Measurements from ENCODE around the gene NOTUM.
"Not testable (repeated sequence)": the region's sequence is repeated elsewhere in the genome, so short reads cannot be mapped to it uniquely, and the experiment has no call there.

NOTUM gene

GRCh38 chr17:81956607-81957589, 4.1 kb downstream of the NOTUM start:
- DNase-seq: no peak

- DNase-seq: no peak
These were observed 5.0 kb downstream of the NOTUM start for GRCh38 chr17:81955756-81956544.

GRCh38 chr17:81955058-81955681, 5.8 kb downstream of the NOTUM start:
- DNase-seq: no peak

GRCh38 chr17:81954131-81955057, 6.6 kb downstream of the NOTUM start:
- no peak for DNase-seq

GRCh38 chr17:81953443-81953842, 7.5 kb downstream of the NOTUM start:
- DNase-seq: not testable (repeated sequence)

GRCh38 chr17:81952792-81953228, 8.2 kb downstream of the NOTUM start:
- no peak for DNase-seq

GRCh38 chr17:81951785-81952684, 9.0 kb downstream of the NOTUM start:
- DNase-seq: no peak

GRCh38 chr17:81950501-81950900, 10.5 kb downstream of the NOTUM start:
- no peak for DNase-seq

GRCh38 chr17:81948635-81949378, 12.2 kb downstream of the NOTUM start:
- DNase-seq: no peak

- no peak for DNase-seq
These were observed 13.8 kb downstream of the NOTUM start, which contains the start of gene MYADML2 for GRCh38 chr17:81947189-81947588. Gene MYADML2, minus strand, starts transcription at chr17:81947233. Its CDS starts 5,492 bp downstream, at chr17:81941741.

- no peak for DNase-seq
These were observed 16.1 kb downstream of the NOTUM start for GRCh38 chr17:81944858-81945257.

- no peak for DNase-seq
These were observed 18.8 kb downstream of the NOTUM start for GRCh38 chr17:81942167-81942553.

- no peak for DNase-seq
These were observed 19.4 kb downstream of the NOTUM start for GRCh38 chr17:81941484-81942166.

GRCh38 chr17:81940538-81941483, 20.2 kb downstream of the NOTUM start:
- DNase-seq: no peak

- DNase-seq: no peak
These were observed 21.1 kb downstream of the NOTUM start for GRCh38 chr17:81939881-81940385.

GRCh38 chr17:81939218-81939617, 21.8 kb downstream of the NOTUM start:
- no peak for DNase-seq

- no peak for DNase-seq
These were observed 25.3 kb downstream of the NOTUM start for GRCh38 chr17:81935709-81936084.
